Effector memory CD4-positive, alpha-beta T cell (primary cell): ENCODE results near the gene ABCC4.

ENCODE experiments used
- DNase-seq, 3 donors: peaks; one replicate each; pipeline ENCODE4 v3.0.0-alpha.2; 2020
- H3K27ac ChIP-seq: 2 replicates; pipeline ENCODE4 v1.7.0; 2013; ENCODE audit warnings: mild to moderate bottlenecking, low read length, moderate library complexity; ENCODE audit not compliant: insufficient read depth, poor library complexity, severe bottlenecking
- H3K27me3 ChIP-seq: replicated peaks from 2 replicates; pipeline ENCODE4 v1.7.0; 2013; ENCODE audit warnings: mild to moderate bottlenecking, low read length; ENCODE audit not compliant: insufficient read depth, control insufficient read depth, poor library complexity, severe bottlenecking
- H3K36me3 ChIP-seq: 2 replicates; pipeline ENCODE4 v1.7.0; 2013; ENCODE audit warnings: mild to moderate bottlenecking, low read length, moderate library complexity; ENCODE audit not compliant: control insufficient read depth, insufficient read depth
- H3K4me1 ChIP-seq: 2 replicates; pipeline ENCODE4 v1.7.0; 2013; ENCODE audit warnings: low read length, mild to moderate bottlenecking; ENCODE audit not compliant: control insufficient read depth, insufficient read depth, poor library complexity, severe bottlenecking
- H3K4me3 ChIP-seq: 2 replicates; pipeline ENCODE4 v1.7.0; 2013; ENCODE audit warnings: low read length, low read depth, mild to moderate bottlenecking; ENCODE audit not compliant: insufficient read depth, poor library complexity, severe bottlenecking
- H3K9me3 ChIP-seq: 2 replicates; pipeline ENCODE4 v1.7.0; 2013; ENCODE audit warnings: mild to moderate bottlenecking, low read length, moderate library complexity; ENCODE audit not compliant: control insufficient read depth

The ABCC4 gene

GRCh38 chr13:95235199-95235756, 66.0 kb downstream of the ABCC4 start:
- Histone ChIP-seq H3K9me3 (no peaks in the 10 kb centered on the region), H3K4me1 (no peaks in the 10 kb centered on the region), H3K4me3 (no peak overlapping the region), H3K27ac (no peak overlapping the region), H3K36me3 (no peaks in the 10 kb centered on the region), H3K27me3 (no peaks in the 10 kb centered on the region)
- DNase-seq: no peak

- Histone ChIP-seq H3K27ac (no peak overlapping the region), H3K27me3 (no peaks in the 10 kb centered on the region), H3K4me3 (no peak overlapping the region), H3K4me1 (no peaks in the 10 kb centered on the region), H3K36me3 (no peaks in the 10 kb centered on the region), H3K9me3 (no peaks in the 10 kb centered on the region)
- DNase-seq: no peak
These were observed 67.0 kb downstream of the ABCC4 start for GRCh38 chr13:95234242-95234641.

- no peak for DNase-seq
- H3K4me3 ChIP-seq: no peak overlapping the region
- no peaks in the 10 kb centered on the region for H3K9me3 ChIP-seq
- H3K4me1 ChIP-seq: no peaks in the 10 kb centered on the region
- no peaks in the 10 kb centered on the region for H3K27me3 ChIP-seq
- no peak overlapping the region for H3K27ac ChIP-seq
- no peaks in the 10 kb centered on the region for H3K36me3 ChIP-seq
These were observed 68.1 kb downstream of the ABCC4 start for GRCh38 chr13:95233026-95233635.

- no peak for DNase-seq
- H3K9me3 ChIP-seq: no peaks in the 10 kb centered on the region
- H3K4me3 ChIP-seq: no peak overlapping the region
- no peaks in the 10 kb centered on the region for H3K36me3 ChIP-seq
- no peaks in the 10 kb centered on the region for H3K27me3 ChIP-seq
- no peak overlapping the region for H3K27ac ChIP-seq
- no peaks in the 10 kb centered on the region for H3K4me1 ChIP-seq
These were observed 69.9 kb downstream of the ABCC4 start for GRCh38 chr13:95231393-95231792.

- no peak overlapping the region for H3K4me3 ChIP-seq
- DNase-seq: no peak
- H3K4me1 ChIP-seq: no peaks in the 10 kb centered on the region
- H3K9me3 ChIP-seq: no peaks in the 10 kb centered on the region
- H3K27ac ChIP-seq: no peak overlapping the region
- no peaks in the 10 kb centered on the region for H3K36me3 ChIP-seq
- no peaks in the 10 kb centered on the region for H3K27me3 ChIP-seq
These were observed 71.4 kb downstream of the ABCC4 start for GRCh38 chr13:95229855-95230254.

GRCh38 chr13:95228130-95228529, 73.1 kb downstream of the ABCC4 start:
- H3K4me1 ChIP-seq: no peaks in the 10 kb centered on the region
- H3K4me3 ChIP-seq: no peak overlapping the region
- H3K27me3 ChIP-seq: no peaks in the 10 kb centered on the region
- DNase-seq: no peak
- H3K36me3 ChIP-seq: no peaks in the 10 kb centered on the region
- H3K9me3 ChIP-seq: no peaks in the 10 kb centered on the region
- H3K27ac ChIP-seq: no peak overlapping the region

- no peaks in the 10 kb centered on the region for H3K27me3 ChIP-seq
- DNase-seq: no peak
- H3K4me1 ChIP-seq: no peaks in the 10 kb centered on the region
- H3K27ac ChIP-seq: no peak overlapping the region
- H3K4me3 ChIP-seq: no peak overlapping the region
- H3K36me3 ChIP-seq: no peaks in the 10 kb centered on the region
- no peaks in the 10 kb centered on the region for H3K9me3 ChIP-seq
These were observed 74.1 kb downstream of the ABCC4 start for GRCh38 chr13:95226932-95227695.

- no peaks in the 10 kb centered on the region for H3K4me1 ChIP-seq
- no peaks in the 10 kb centered on the region for H3K36me3 ChIP-seq
- no peak for DNase-seq
- H3K9me3 ChIP-seq: no peaks in the 10 kb centered on the region
- no peaks in the 10 kb centered on the region for H3K27me3 ChIP-seq
- no peak overlapping the region for H3K4me3 ChIP-seq
- no peak overlapping the region for H3K27ac ChIP-seq
These were observed 74.8 kb downstream of the ABCC4 start for GRCh38 chr13:95226476-95226875.

- no peaks in the 10 kb centered on the region for H3K27me3 ChIP-seq
- H3K4me3 ChIP-seq: no peak overlapping the region
- H3K36me3 ChIP-seq: no peaks in the 10 kb centered on the region
- H3K4me1 ChIP-seq: no peaks in the 10 kb centered on the region
- no peaks in the 10 kb centered on the region for H3K9me3 ChIP-seq
- H3K27ac ChIP-seq: no peak overlapping the region
- no peak for DNase-seq
These were observed 75.2 kb downstream of the ABCC4 start for GRCh38 chr13:95226050-95226449.

GRCh38 chr13:95224064-95224463, 77.2 kb downstream of the ABCC4 start:
- Histone ChIP-seq H3K4me3 (no peak overlapping the region), H3K4me1 (no peaks in the 10 kb centered on the region), H3K27ac (no peak overlapping the region), H3K36me3 (no peaks in the 10 kb centered on the region), H3K27me3 (no peaks in the 10 kb centered on the region), H3K9me3 (no peaks in the 10 kb centered on the region)
- DNase-seq: no peak
